Endodermal cell (in vitro differentiated cells): Measurements from ENCODE around the gene PARD6G. TPM values are rescaled to one million over a fixed set of nuclear protein-coding genes. Genes with fewer than 3 reads are reported as not detected.

Experiments
- DNase-seq: peaks from one replicate; pipeline ENCODE4 v3.0.0-alpha.2; 2017
- H3K27ac ChIP-seq: 2 replicates; pipeline ENCODE4 v1.5.1; 2013; ENCODE audit warnings: mild to moderate bottlenecking, low read depth, low read length, moderate library complexity
- H3K27me3 ChIP-seq: 2 replicates; pipeline ENCODE4 v1.6.1; 2013; ENCODE audit warnings: mild to moderate bottlenecking, low read length, moderate library complexity; ENCODE audit not compliant: insufficient read depth, control insufficient read depth, poor library complexity, severe bottlenecking
- H3K36me3 ChIP-seq: 2 replicates; pipeline ENCODE4 v1.7.0; 2013; ENCODE audit warnings: mild to moderate bottlenecking, low read length, moderate library complexity; ENCODE audit not compliant: control insufficient read depth, insufficient read depth
- H3K4me1 ChIP-seq: one replicate; pipeline ENCODE4 v1.7.0; 2013; ENCODE audit warnings: low read length; ENCODE audit not compliant: control insufficient read depth, insufficient read depth
- H3K4me3 ChIP-seq: 2 replicates; pipeline ENCODE4 v1.5.1; 2013; ENCODE audit warnings: mild to moderate bottlenecking, low read length, moderate library complexity
- H3K9ac ChIP-seq: 2 replicates; pipeline ENCODE4 v1.6.1; 2013; ENCODE audit warnings: mild to moderate bottlenecking, low read length, moderate library complexity; ENCODE audit not compliant: poor library complexity, severe bottlenecking; ENCODE audit errors: extremely low read depth
- H3K9me3 ChIP-seq: 2 replicates; pipeline ENCODE4 v1.6.1; 2013; ENCODE audit warnings: mild to moderate bottlenecking, low read length, moderate library complexity; ENCODE audit not compliant: control insufficient read depth
- H3K27ac Mint-ChIP-seq: 2 replicates; pipeline ENCODE4 v1.8.0; 2020; ENCODE audit warnings: mixed read lengths
- H3K27me3 Mint-ChIP-seq: 2 replicates; pipeline ENCODE4 v1.8.0; 2021; ENCODE audit warnings: mild to moderate bottlenecking, mixed read lengths; ENCODE audit not compliant: insufficient read depth
- H3K36me3 Mint-ChIP-seq: 2 replicates; pipeline ENCODE4 v1.8.0; 2020; ENCODE audit warnings: low read depth, mixed read lengths
- H3K4me1 Mint-ChIP-seq: 2 replicates; pipeline ENCODE4 v1.8.0; 2020; ENCODE audit warnings: mixed read lengths
- H3K4me3 Mint-ChIP-seq: 2 replicates; pipeline ENCODE4 v1.8.0; 2020; ENCODE audit warnings: mild to moderate bottlenecking, moderate library complexity, mixed read lengths
- H3K9me3 Mint-ChIP-seq: 2 replicates; pipeline ENCODE4 v1.8.0; 2020; ENCODE audit warnings: mild to moderate bottlenecking, mixed read lengths
- WGBS, 2 experiments: methylation state at CpG; one replicate each; pipeline versions ENCODE4 v1.1.5 to v1.1.7; 2013; ENCODE audit warnings: missing lambda C conversion rate in 2 of 2, mixed read lengths in 1 of 2; ENCODE audit not compliant: insufficient coverage in 1 of 2, insufficient read length in 1 of 2; 5-methylcytosine and 5-hydroxymethylcytosine counted together
- total RNA-seq, 2 donors: library from RNA; stranded (reverse); fragmentation: NEBNext Ultra II Directional in 1 of 2; extraction: Animal tissue kit (Norgen Biotek cat#: 25700) in 1 of 2; gene quantifications; 2 replicates in 1 of 2; 3 replicates in 1 of 2; pipeline ENCODE4 v1.2.1, GENCODE V29; 2021
- TF ChIP-seq, protein P1 (sequence below): fragments of 200-600 bp; sonication (generic); conservative IDR thresholded peaks from 2 replicates; pipeline ENCODE4 v1.5.0; 2021; ENCODE audit warnings: antibody characterized with exemption, mild to moderate bottlenecking

The PARD6G gene
- total RNA-seq, 2 donors from 2014 or later, result 15.4 to 17.3 TPM

DNA sequence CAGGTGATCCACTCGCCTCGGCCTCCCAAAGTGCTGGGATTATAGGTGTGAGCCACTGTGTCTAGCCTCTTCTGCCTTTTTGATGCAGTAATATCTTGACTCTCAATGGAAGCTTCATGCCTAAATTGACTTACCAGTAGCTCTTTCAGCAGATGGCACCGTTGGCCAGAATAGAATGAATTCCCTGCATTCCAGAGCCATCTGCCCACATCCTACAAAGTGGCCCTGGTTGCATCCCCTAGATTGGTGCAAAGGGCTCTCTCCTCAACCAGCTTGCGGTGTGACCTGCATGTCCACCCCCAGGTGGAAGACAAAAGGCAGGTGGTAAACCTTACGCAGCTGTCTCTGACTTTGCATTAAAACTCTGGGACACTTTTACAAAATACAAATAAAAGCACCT, 4.4 kb upstream of the PARD6G start:
- Histone ChIP-seq H3K36me3 (no peaks in the 10 kb centered on the region), H3K9me3 (peaks cover 1% of the 10 kb centered on the region), H3K27ac (no peak overlapping the region), H3K4me3 (no peak overlapping the region), H3K9ac (no peak overlapping the region), H3K4me1 (no peaks in the 10 kb centered on the region), H3K27me3 (peaks cover 30% of the 10 kb centered on the region)
- Mint-ChIP-seq H3K27me3 (peaks cover 47% of the 10 kb centered on the region), H3K4me1 (no peaks in the 10 kb centered on the region), H3K27ac (no peak overlapping the region), H3K9me3 (peaks cover 26% of the 10 kb centered on the region), H3K36me3 (no peaks in the 10 kb centered on the region), H3K4me3 (no peak overlapping the region)
- 81 to 82% methylated on average over 5 of the region's 5 CpGs for WGBS, 2 experiments
- peak; percentile 28 for DNase-seq
- TF ChIP-seq, protein P1, sequence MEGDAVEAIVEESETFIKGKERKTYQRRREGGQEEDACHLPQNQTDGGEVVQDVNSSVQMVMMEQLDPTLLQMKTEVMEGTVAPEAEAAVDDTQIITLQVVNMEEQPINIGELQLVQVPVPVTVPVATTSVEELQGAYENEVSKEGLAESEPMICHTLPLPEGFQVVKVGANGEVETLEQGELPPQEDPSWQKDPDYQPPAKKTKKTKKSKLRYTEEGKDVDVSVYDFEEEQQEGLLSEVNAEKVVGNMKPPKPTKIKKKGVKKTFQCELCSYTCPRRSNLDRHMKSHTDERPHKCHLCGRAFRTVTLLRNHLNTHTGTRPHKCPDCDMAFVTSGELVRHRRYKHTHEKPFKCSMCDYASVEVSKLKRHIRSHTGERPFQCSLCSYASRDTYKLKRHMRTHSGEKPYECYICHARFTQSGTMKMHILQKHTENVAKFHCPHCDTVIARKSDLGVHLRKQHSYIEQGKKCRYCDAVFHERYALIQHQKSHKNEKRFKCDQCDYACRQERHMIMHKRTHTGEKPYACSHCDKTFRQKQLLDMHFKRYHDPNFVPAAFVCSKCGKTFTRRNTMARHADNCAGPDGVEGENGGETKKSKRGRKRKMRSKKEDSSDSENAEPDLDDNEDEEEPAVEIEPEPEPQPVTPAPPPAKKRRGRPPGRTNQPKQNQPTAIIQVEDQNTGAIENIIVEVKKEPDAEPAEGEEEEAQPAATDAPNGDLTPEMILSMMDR, result no peak

DNA sequence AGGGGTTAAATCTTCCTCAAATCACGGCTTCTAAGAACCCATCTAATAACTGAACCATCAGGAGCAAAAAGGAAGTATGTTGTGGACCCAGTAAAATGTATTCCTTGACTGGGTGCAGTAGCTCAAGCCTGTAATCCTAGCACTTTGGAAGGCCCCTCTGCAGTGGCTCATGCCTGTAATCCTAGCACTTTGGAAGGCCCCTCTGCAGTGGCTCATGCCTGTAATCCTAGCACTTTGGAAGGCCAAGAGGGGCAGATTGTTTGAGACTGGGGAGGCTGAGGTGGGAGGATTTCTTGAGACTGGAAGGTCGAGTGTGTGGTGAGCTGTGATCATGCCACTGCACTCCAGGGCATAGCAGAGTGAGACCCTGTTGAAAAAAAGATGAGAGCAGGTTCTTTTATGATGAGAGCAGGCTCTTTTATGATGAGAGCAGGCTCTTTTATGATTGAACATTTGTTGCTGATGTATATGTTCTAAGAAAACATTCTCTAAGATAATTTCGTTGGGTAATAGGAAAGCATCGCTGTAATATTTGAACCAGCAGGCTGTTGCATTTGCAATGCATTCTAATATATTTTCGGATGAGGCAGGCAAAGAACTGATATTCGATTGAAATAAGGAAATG, 3.5 kb upstream of the PARD6G start:
- DNase-seq, result peak; percentile 22
- Histone ChIP-seq H3K9me3 (no peaks in the 10 kb centered on the region), H3K27ac (no peak overlapping the region), H3K4me3 (no peak overlapping the region), H3K9ac (no peak overlapping the region), H3K27me3 (peaks cover 30% of the 10 kb centered on the region), H3K4me1 (no peaks in the 10 kb centered on the region), H3K36me3 (no peaks in the 10 kb centered on the region)
- TF ChIP-seq, protein P1, result no peak
- no peaks in the 10 kb centered on the region for H3K4me1 Mint-ChIP-seq
- H3K4me3 Mint-ChIP-seq, result no peak overlapping the region
- H3K36me3 Mint-ChIP-seq, result no peaks in the 10 kb centered on the region
- H3K9me3 Mint-ChIP-seq, result peaks cover 19% of the 10 kb centered on the region
- H3K27me3 Mint-ChIP-seq, result peaks cover 45% of the 10 kb centered on the region
- 80 to 83% methylated on average over 6 of the region's 6 CpGs for WGBS, 2 experiments
- H3K27ac Mint-ChIP-seq, result no peak overlapping the region

DNA sequence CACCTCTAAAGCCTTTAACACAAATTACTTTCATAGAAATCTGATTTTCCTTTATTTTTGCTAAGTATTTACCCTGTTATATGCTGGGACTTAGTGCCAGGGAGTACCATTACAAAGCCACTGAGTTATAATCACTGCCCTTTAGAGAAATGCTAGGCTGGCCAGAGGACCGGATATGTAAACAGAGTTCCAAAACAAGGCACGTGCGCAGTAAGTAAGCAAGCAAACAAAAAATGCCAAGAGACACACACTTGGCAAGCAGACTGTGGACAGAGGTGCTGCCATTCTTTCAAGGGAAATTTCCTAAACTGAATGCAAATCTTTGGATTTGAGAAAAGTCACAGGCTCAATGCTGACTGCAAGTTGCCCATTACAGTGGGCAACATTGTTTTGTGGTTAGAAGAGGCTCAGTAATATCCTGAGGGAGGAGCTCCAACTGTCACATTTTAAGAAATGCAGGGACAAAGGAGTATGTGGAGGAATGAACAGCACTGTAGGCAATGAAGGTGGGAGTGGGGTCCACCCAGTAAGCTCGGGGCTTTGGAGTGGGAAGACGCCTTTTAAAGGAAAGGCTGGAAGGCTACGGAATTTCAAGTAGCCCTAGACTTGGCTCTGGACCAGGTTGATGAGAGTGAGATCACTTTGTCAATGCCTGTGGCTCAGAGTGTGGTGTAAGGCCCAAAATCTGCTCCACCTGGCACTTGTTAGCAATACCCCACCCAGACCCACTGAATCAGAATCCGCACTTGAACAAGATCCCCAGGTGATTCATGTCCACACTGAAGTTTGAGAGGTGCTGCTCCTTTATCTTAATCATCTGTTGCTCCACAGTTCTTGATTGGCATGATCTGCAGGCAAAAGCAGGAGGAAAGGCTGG, 2.1 kb upstream of the PARD6G start:
- no peak overlapping the region for H3K9ac ChIP-seq
- peaks cover 39% of the 10 kb centered on the region for H3K27me3 Mint-ChIP-seq
- H3K4me3 Mint-ChIP-seq, result no peak overlapping the region
- H3K27ac ChIP-seq, result no peak overlapping the region
- no peaks in the 10 kb centered on the region for H3K36me3 ChIP-seq
- H3K4me3 ChIP-seq, result no peak overlapping the region
- peaks cover 26% of the 10 kb centered on the region for H3K27me3 ChIP-seq
- WGBS, 2 experiments, result 85 to 89% methylated on average over 7 of the region's 7 CpGs
- TF ChIP-seq, protein P1, result no peak
- H3K9me3 Mint-ChIP-seq, result peaks cover 6% of the 10 kb centered on the region
- no peaks in the 10 kb centered on the region for H3K4me1 Mint-ChIP-seq
- H3K27ac Mint-ChIP-seq, result no peak overlapping the region
- H3K9me3 ChIP-seq, result no peaks in the 10 kb centered on the region
- DNase-seq, result peak; percentile 36
- no peaks in the 10 kb centered on the region for H3K36me3 Mint-ChIP-seq
- H3K4me1 ChIP-seq, result no peaks in the 10 kb centered on the region
